Psoas muscle (tissue), 8 donors: ENCODE measurements around the gene PCA3. TPM values are rescaled to one million over a fixed set of nuclear protein-coding genes. Genes with fewer than 3 reads are reported as not detected.

Experiments
- ATAC-seq, 4 donors: fragments of 200-7000 bp; cut with Tn5 transposase; one replicate each; pipeline ENCODE4 v1.9.1; 2020; ENCODE audit warnings: moderate library complexity in 3 of 4, mild to moderate bottlenecking in 2 of 4
- DNase-seq, 2 donors: peaks; one replicate each; pipeline ENCODE4 v3.0.0-alpha.2; 2020
- H3K27ac ChIP-seq: fragments of 200-600 bp; one replicate; pipeline ENCODE4 v1.8.0; 2022
- H3K27me3 ChIP-seq, 3 donors: fragments of 200-600 bp in 1 of 3; one replicate each; pipeline versions ENCODE4 v1.6.1 to v1.8.0; 2013 to 2022; ENCODE audit warnings: low read length in 2 of 3, mild to moderate bottlenecking in 2 of 3, moderate library complexity in 1 of 3; ENCODE audit not compliant: insufficient read depth in 3 of 3
- H3K36me3 ChIP-seq, 2 donors: fragments of 200-600 bp in 1 of 2; one replicate each; pipeline versions ENCODE4 v1.6.1 to v1.8.0; 2013 to 2022; ENCODE audit warnings: low read depth in 1 of 2, mild to moderate bottlenecking in 1 of 2, moderate library complexity in 1 of 2; ENCODE audit not compliant: insufficient read depth in 1 of 2
- H3K4me1 ChIP-seq: fragments of 200-600 bp; one replicate; pipeline ENCODE4 v1.8.0; 2022
- H3K4me3 ChIP-seq: fragments of 200-600 bp; one replicate; pipeline ENCODE4 v1.8.0; 2022; ENCODE audit warnings: mild to moderate bottlenecking
- H3K9me3 ChIP-seq: fragments of 200-600 bp; one replicate; pipeline ENCODE4 v1.8.0; 2022
- CTCF ChIP-seq: fragments of 200-600 bp; IDR thresholded peaks from one replicate; pipeline ENCODE4 v1.8.0; 2022; ENCODE audit warnings: antibody characterized with exemption
- WGBS, 3 donors: extraction: QIAGEN DNeasy Blood & Tissue Kit; methylation state at CpG; one replicate each; pipeline versions ENCODE4 v1.1.6 to v1.1.7; 2013; 5-methylcytosine and 5-hydroxymethylcytosine counted together
- intact Hi-C, 2 donors: fragments of 100-400 bp; cut with DNase I; formaldehyde crosslinking; loops; one replicate each; pipeline versions ENCODE4 v1.11.0 to v1.14.2; 2022
- polyA plus RNA-seq, 3 donors: library from polyadenylated mRNA; stranded (reverse); fragments of 200-250 nt; gene quantifications; one replicate each; pipeline ENCODE4 v1.2.3, GENCODE V29; 2013
- total RNA-seq, 4 donors: library from RNA; stranded (reverse); fragmentation: NEBNext Ultra II Directional in 2 of 4; extraction: Animal tissue kit (Norgen Biotek cat#: 25700) in 2 of 4; gene quantifications; one replicate each; pipeline versions ENCODE4 v1.2.1 to v1.2.4, GENCODE V29; 2021 to 2023
- donor health status: healthy with polysubstance abuse.
- donor health status: DM: no; HTN: no; CAD: no; lungs with moderate emphysema.
- donor health status: Bipolar disorder and iron deficiency.
- donor health status: healthy.
- donor health status: DM: yes; HTN: yes; CAD: no.
- donor health status: DM: no; HTN: no; CAD: no.
- donor health status: DM: no; HTN: no; CAD: no.
- donor health status: DM: yes; HTN: yes; CAD: no.

PCA3 gene
- total and polyA plus RNA-seq, 7 donors: 0.04 to 0.07 TPM; not detected in 5

DNA sequence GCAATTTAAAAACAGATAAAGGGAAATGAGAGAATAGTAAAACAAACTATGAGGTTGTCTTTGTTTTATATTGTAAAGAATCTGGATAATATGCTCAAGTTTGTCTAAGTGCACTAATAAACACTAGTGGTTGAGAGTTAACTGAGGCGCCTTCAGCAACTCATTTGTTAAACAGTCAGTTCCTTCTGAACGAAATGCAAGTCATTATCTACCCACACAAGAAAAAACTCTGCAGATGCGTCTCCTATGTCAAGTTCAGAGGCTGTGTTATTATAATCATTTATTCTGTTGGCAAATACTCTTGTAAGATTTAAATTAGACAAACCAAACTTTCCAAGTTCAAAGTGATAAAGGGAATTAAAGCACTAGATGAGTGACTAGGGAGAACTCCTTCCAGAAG lies 20.3 kb upstream of the PCA3 start:
- no peaks in the 10 kb centered on the region for H3K36me3 ChIP-seq
- no peak overlapping the region for H3K27ac ChIP-seq
- no peaks in the 10 kb centered on the region for H3K9me3 ChIP-seq
- no peak overlapping the region for H3K4me3 ChIP-seq
- no peak for ATAC-seq
- 78 to 82% (median 79%) methylated on average over 3 of the region's 3 CpGs for WGBS, 3 donors
- TF ChIP-seq CTCF: no peak
- no peaks in the 10 kb centered on the region for H3K4me1 ChIP-seq
- H3K27me3 ChIP-seq: peaks cover 0 to 3% (median 0%) of the 10 kb centered on the region in 3 donors
- intact Hi-C loops: no loop called here
- DNase-seq: no peak

DNA sequence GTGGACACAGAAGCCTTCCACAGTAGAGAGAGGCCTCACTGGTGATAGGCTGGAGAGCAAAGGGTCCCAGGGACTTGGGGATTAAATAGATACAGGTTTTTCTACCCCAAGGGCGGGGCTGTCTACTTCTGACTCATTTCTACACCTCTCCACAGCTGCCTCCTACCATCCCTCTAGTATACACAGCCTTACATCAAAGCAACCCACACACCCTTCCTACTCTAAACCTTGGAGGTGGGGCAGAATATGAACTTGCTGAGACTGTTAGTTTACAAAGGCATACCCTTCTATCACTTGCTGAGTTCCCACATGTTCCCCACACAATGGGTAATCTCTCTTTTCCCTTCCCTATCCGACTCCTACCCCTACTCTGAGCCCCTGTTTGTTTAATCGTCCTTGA lies 19.9 kb upstream of the PCA3 start:
- H3K9me3 ChIP-seq: no peaks in the 10 kb centered on the region
- no peak for TF ChIP-seq CTCF
- H3K4me3 ChIP-seq: no peak overlapping the region
- H3K36me3 ChIP-seq: no peaks in the 10 kb centered on the region
- ATAC-seq (no peak), DNase-seq (no peak)
- no peaks in the 10 kb centered on the region for H3K4me1 ChIP-seq
- intact Hi-C loops: no loop called here
- peaks cover 0 to 3% (median 0%) of the 10 kb centered on the region in 3 donors for H3K27me3 ChIP-seq
- WGBS, 3 donors: 74 to 84% (median 77%) methylated on average over 3 of the region's 3 CpGs
- H3K27ac ChIP-seq: no peak overlapping the region

DNA sequence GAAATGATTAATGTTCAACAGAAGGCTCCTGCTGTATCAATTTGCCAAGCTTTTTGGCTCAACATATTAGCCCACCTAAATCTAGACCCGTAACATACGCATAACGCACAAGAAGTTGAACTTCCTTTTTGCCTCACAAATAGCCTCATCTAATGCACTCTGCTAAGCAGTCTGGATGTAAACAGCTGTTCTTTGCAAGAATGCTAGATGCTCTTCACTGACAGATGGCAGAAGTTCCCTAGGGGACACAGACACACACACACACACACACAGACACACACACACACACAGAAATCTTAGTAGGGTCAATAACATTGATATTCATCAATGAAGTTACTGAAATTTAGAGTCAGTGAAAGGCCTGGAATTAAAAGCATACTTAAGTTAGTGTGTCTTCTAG lies 13.2 kb upstream of the PCA3 start:
- H3K9me3 ChIP-seq: no peaks in the 10 kb centered on the region

DNA sequence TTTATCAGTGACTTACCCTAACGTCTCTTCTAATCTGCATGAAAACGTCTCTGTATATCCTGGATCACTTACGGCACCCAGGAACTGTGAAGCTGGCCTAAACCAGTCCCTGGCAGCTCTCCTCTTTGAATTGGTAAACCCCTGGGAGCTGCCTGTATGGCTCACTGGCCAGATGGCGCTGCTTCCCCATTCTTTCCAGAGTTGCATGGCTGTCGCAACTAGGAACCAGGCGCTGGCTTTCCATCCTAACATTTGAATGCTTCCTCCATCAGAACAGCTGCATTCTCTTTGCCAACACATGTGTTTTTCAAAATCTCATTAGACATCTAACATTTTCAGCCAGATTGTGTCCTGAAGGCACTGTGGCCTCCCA lies 8.0 kb upstream of the PCA3 start:
- H3K9me3 ChIP-seq: no peaks in the 10 kb centered on the region
- DNase-seq: peak; percentile 19 to 63
- no peaks in the 10 kb centered on the region for H3K36me3 ChIP-seq
- WGBS, 3 donors: 22 to 37% (median 23%) methylated on average over 6 of the region's 6 CpGs
- TF ChIP-seq CTCF: no peak
- no peak for ATAC-seq
- H3K4me3 ChIP-seq: no peak overlapping the region
- H3K27me3 ChIP-seq: peaks cover 0 to 2% (median 0%) of the 10 kb centered on the region in 3 donors
- no peaks in the 10 kb centered on the region for H3K4me1 ChIP-seq
- intact Hi-C loops: no loop called here
- no peak overlapping the region for H3K27ac ChIP-seq

More for the DNA sequence above, 13.2 kb upstream of the PCA3 start:
- H3K36me3 ChIP-seq: no peaks in the 10 kb centered on the region
- no peaks in the 10 kb centered on the region for H3K4me1 ChIP-seq
- TF ChIP-seq CTCF: no peak
- DNase-seq: no peak
- 49 to 62% (median 54%) methylated on average over 3 of the region's 3 CpGs for WGBS, 3 donors
- no peak overlapping the region for H3K4me3 ChIP-seq
- H3K27me3 ChIP-seq: no peaks in the 10 kb centered on the region
- intact Hi-C loops: no loop called here
- no peak for ATAC-seq
- no peak overlapping the region for H3K27ac ChIP-seq

DNA sequence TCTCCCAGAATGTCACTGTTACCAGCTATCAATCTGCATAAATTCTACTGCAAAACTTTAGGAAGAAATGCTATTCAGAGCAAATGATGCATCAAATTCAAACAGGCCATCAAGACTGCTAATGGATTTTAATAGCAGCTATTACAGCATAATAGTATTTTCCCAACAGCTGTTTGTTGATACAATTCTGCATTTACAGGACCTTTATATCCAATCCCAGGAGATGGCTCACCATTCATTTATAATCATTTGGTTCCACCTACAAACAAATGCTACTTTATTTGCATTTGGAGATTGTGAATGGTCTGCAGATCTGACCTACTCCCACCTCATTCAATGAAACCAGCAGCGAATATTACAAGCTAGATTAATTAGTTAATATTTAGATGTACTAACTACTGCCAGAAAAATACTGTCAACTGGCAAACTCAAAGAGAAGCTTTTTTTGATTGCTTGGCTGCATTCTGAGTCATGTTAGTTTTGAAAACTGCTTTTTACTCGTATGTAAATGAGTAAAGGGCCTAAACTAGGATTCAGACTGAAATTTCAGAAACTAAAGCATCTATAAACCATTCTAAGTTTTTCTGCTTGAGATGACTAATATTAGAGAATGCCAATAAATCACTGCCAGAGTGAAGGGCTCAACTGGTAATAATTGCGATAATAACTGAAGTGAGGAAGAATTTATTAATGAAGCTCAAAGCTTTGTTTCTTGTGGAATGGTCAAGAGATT lies 7.1 kb upstream of the PCA3 start:
- TF ChIP-seq CTCF: no peak
- peaks cover 0 to 2% (median 0%) of the 10 kb centered on the region in 3 donors for H3K27me3 ChIP-seq
- ATAC-seq (no peak), DNase-seq (no peak)
- H3K9me3 ChIP-seq: no peaks in the 10 kb centered on the region
- H3K4me1 ChIP-seq: no peaks in the 10 kb centered on the region
- no peak overlapping the region for H3K27ac ChIP-seq
- no peaks in the 10 kb centered on the region for H3K36me3 ChIP-seq
- H3K4me3 ChIP-seq: no peak overlapping the region
- 80 to 86% (median 83%) methylated on average over 3 of the region's 3 CpGs for WGBS, 3 donors
- intact Hi-C loops: no loop called here
